ELF-1 (cell line): Measurements from ENCODE around the gene DPH5.

ENCODE experiments used
- DNase-seq: peaks from one replicate; pipeline ENCODE4 v3.0.0-alpha.2; 2016; ENCODE audit warnings: low read depth, low spot score

DPH5 gene

GRCh38 chr1:100942304-100943046, 83.1 kb downstream of the DPH5 start:
- DNase-seq = no peak

- no peak for DNase-seq
These were observed 83.9 kb downstream of the DPH5 start for GRCh38 chr1:100941580-100942216.

- no peak for DNase-seq
These were observed 84.5 kb downstream of the DPH5 start for GRCh38 chr1:100941098-100941527.
